Neuronal stem cell (in vitro differentiated cells): ENCODE results near the gene STX1A.
A peak's percentile ranks its signal among the peaks of the same experiment; 100 is the strongest.

Experiments
- DNase-seq: peaks from one replicate; pipeline ENCODE4 v3.0.0-alpha.2; 2013; ENCODE audit warnings: low spot score
- H2AFZ ChIP-seq: one replicate; pipeline ENCODE4 v1.6.1; 2013; ENCODE audit warnings: mild to moderate bottlenecking, low read length, inconsistent platforms
- H2AK5ac ChIP-seq: 2 replicates; pipeline ENCODE4 v1.6.1; 2013; ENCODE audit warnings: low read depth, mild to moderate bottlenecking, inconsistent platforms, low read length, moderate library complexity, mixed read lengths
- H2BK120ac ChIP-seq: 2 replicates; pipeline ENCODE4 v1.6.1; 2013; ENCODE audit warnings: low read depth, mild to moderate bottlenecking, inconsistent platforms, low read length, moderate library complexity, mixed read lengths
- H2BK12ac ChIP-seq: one replicate; pipeline ENCODE4 v1.6.1; 2013; ENCODE audit warnings: low read length, inconsistent platforms
- H2BK15ac ChIP-seq: 2 replicates; pipeline ENCODE4 v1.6.1; 2013; ENCODE audit warnings: mild to moderate bottlenecking, low read length, inconsistent platforms, mixed read lengths
- H2BK5ac ChIP-seq: one replicate; pipeline ENCODE4 v1.6.1; 2013; ENCODE audit warnings: inconsistent platforms, mild to moderate bottlenecking, low read length, moderate library complexity
- H3K14ac ChIP-seq: one replicate; pipeline ENCODE4 v1.6.1; 2013; ENCODE audit warnings: low read length, inconsistent platforms
- H3K18ac ChIP-seq: 2 replicates; pipeline ENCODE4 v1.6.1; 2013; ENCODE audit warnings: low read length, inconsistent platforms
- H3K23ac ChIP-seq: 2 replicates; pipeline ENCODE4 v1.6.1; 2013; ENCODE audit warnings: low read depth, mild to moderate bottlenecking, mixed read lengths, low read length, inconsistent platforms; ENCODE audit not compliant: poor library complexity
- H3K27ac ChIP-seq: replicated peaks from 3 replicates; pipeline ENCODE4 v1.5.1; 2013; ENCODE audit warnings: low read length, inconsistent platforms
- H3K27me3 ChIP-seq, 3 experiments: 2 replicates each; pipeline ENCODE4 v1.6.1; 2013; ENCODE audit warnings: low read length in 3 of 3, mild to moderate bottlenecking in 2 of 3, inconsistent platforms in 1 of 3, low read depth in 1 of 3, mixed read lengths in 1 of 3, moderate library complexity in 1 of 3; ENCODE audit not compliant: control insufficient read depth in 3 of 3, insufficient read depth in 3 of 3
- H3K36me3 ChIP-seq, 2 donors: replicated peaks in 1 of 2; 2 replicates each; pipeline ENCODE4 v1.6.1; 2013; ENCODE audit warnings: low read length in 2 of 2; ENCODE audit not compliant: control insufficient read depth in 2 of 2, insufficient read depth in 2 of 2
- H3K4ac ChIP-seq: 2 replicates; pipeline ENCODE4 v1.6.1; 2013; ENCODE audit warnings: inconsistent platforms, mild to moderate bottlenecking, low read length, moderate library complexity
- H3K4me1 ChIP-seq, 2 donors: 1 replicate in 1 of 2; 2 replicates in 1 of 2; pipeline ENCODE4 v1.6.1; 2013; ENCODE audit warnings: low read length in 2 of 2, low read depth in 1 of 2; ENCODE audit not compliant: control insufficient read depth in 2 of 2, insufficient read depth in 1 of 2
- H3K4me2 ChIP-seq: one replicate; pipeline ENCODE4 v1.6.1; 2013; ENCODE audit warnings: mild to moderate bottlenecking, low read length, inconsistent platforms; ENCODE audit not compliant: insufficient read depth, poor library complexity, severe bottlenecking
- H3K4me3 ChIP-seq, 2 donors: 2 replicates each; pipeline ENCODE4 v1.5.1; 2013; ENCODE audit warnings: low read length in 2 of 2, mild to moderate bottlenecking in 2 of 2, inconsistent platforms in 1 of 2, moderate library complexity in 1 of 2
- H3K79me1 ChIP-seq: one replicate; pipeline ENCODE4 v1.6.1; 2013; ENCODE audit warnings: low read depth, mild to moderate bottlenecking, inconsistent platforms, low read length, moderate library complexity
- H3K9ac ChIP-seq: one replicate; pipeline ENCODE4 v1.6.1; 2013; ENCODE audit warnings: mild to moderate bottlenecking, low read depth, low read length, inconsistent platforms; ENCODE audit not compliant: poor library complexity
- H3K9me3 ChIP-seq, 2 donors: replicated peaks in 1 of 2; 2 replicates each; pipeline versions ENCODE3 to v1.6.1; 2013; ENCODE audit warnings: low read length in 2 of 2, mild to moderate bottlenecking in 2 of 2, inconsistent platforms in 1 of 2, low read depth in 1 of 2, mixed read lengths in 1 of 2, moderate library complexity in 1 of 2; ENCODE audit not compliant: control insufficient read depth in 2 of 2, insufficient read depth in 1 of 2
- H4K8ac ChIP-seq: one replicate; pipeline ENCODE4 v1.6.1; 2013; ENCODE audit warnings: low read depth, mild to moderate bottlenecking, inconsistent platforms, low read length, moderate library complexity
- H4K91ac ChIP-seq: one replicate; pipeline ENCODE4 v1.6.1; 2013; ENCODE audit warnings: low read length, low read depth, mild to moderate bottlenecking, inconsistent platforms; ENCODE audit not compliant: poor library complexity
- WGBS, 2 donors: extraction: QIAGEN DNeasy Blood & Tissue Kit; methylation state at CpG; one replicate each; pipeline ENCODE4 v1.1.7; 2013; ENCODE audit warnings: missing lambda C conversion rate in 2 of 2, mixed read lengths in 1 of 2; ENCODE audit not compliant: insufficient read length in 2 of 2, insufficient replicate concordance in 1 of 2; ENCODE audit errors: extremely low coverage in 2 of 2; 5-methylcytosine and 5-hydroxymethylcytosine counted together

Gene STX1A

DNA sequence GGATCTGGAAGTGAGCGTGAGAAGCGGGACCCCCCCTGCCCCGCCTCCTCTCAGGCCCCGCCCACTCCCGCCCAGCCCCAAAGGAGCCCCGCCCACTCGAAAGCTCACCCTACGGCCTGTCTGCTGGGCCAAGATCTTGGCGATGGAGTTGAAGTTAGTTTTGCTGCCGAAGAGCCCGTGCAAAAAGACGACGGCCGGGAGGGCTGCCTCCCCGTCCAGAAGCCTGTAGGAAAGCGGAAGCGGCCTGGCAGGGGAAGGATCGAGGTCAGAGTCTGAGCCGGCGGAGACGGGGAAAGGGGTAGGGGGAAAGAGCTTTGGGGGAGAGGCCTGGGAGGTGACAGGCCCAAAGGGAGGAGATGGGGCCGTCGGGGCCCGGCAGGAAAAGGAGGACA lies 18.7 kb upstream of the STX1A start:
- peaks cover 21 to 22% of the 10 kb centered on the region in 2 donors for H3K36me3 ChIP-seq
- WGBS, 2 donors: no CpG with 5 or more reads among the region's 24 CpGs
- H2AFZ ChIP-seq: peak overlapping the region; percentile 93
- DNase-seq: no peak
- peak overlapping the region; percentile 99 for H3K23ac ChIP-seq
- H3K27me3 ChIP-seq: no peaks in the 10 kb centered on the region
- peak overlapping the region; percentile 75 for H2BK15ac ChIP-seq
- peak overlapping the region; percentile 72 for H2BK120ac ChIP-seq
- H3K27ac ChIP-seq: peak overlapping the region; percentile 79
- no peak overlapping the region for H4K91ac ChIP-seq
- H3K4ac ChIP-seq: peak overlapping the region; percentile 53
- peak overlapping the region; percentile 88 to 96 for H3K4me3 ChIP-seq
- H3K14ac ChIP-seq: no peak overlapping the region
- H3K4me2 ChIP-seq: peak overlapping the region; percentile 98
- peak overlapping the region; percentile 53 for H2BK5ac ChIP-seq
- peak overlapping the region; percentile 99 for H3K18ac ChIP-seq
- H4K8ac ChIP-seq: no peak overlapping the region
- peaks cover 6% of the 10 kb centered on the region for H3K79me1 ChIP-seq
- peak overlapping the region; percentile 97 for H2BK12ac ChIP-seq
- H2AK5ac ChIP-seq: peak overlapping the region; percentile 84
- H3K9me3 ChIP-seq: no peaks in the 10 kb centered on the region
- H3K9ac ChIP-seq: peak overlapping the region; percentile 97
- H3K4me1 ChIP-seq: peaks cover 19 to 22% of the 10 kb centered on the region in 2 donors

GRCh38 chr7:73737491-73738219 lies 18.2 kb upstream of the STX1A start:
- peak overlapping the region; percentile 93 for H2AFZ ChIP-seq
- no peak overlapping the region for H3K27ac ChIP-seq
- H3K4me2 ChIP-seq: peak overlapping the region; percentile 98
- peak overlapping the region; percentile 70 for H3K9ac ChIP-seq
- H3K18ac ChIP-seq: peak overlapping the region; percentile 41
- no peak overlapping the region for H3K4ac ChIP-seq
- H3K9me3 ChIP-seq: no peaks in the 10 kb centered on the region
- H2AK5ac ChIP-seq: peak overlapping the region; percentile 30
- no peak for DNase-seq
- no peaks in the 10 kb centered on the region for H3K27me3 ChIP-seq
- peaks cover 6% of the 10 kb centered on the region for H3K79me1 ChIP-seq
- H3K4me1 ChIP-seq: peaks cover 14 to 22% of the 10 kb centered on the region in 2 donors
- H2BK15ac ChIP-seq: peak overlapping the region; percentile 39
- peaks cover 21 to 22% of the 10 kb centered on the region in 2 donors for H3K36me3 ChIP-seq
- no peak overlapping the region for H4K8ac ChIP-seq
- H3K14ac ChIP-seq: no peak overlapping the region
- H3K4me3 ChIP-seq: peak overlapping the region; percentile 24 to 88
- no peak overlapping the region for H2BK5ac ChIP-seq
- no peak overlapping the region for H3K23ac ChIP-seq
- no peak overlapping the region for H2BK120ac ChIP-seq
- no peak overlapping the region for H2BK12ac ChIP-seq
- H4K91ac ChIP-seq: no peak overlapping the region
- no CpG with 5 or more reads among the region's 17 CpGs for WGBS, 2 donors

- no peak for DNase-seq
- Histone ChIP-seq H3K27me3 (no peaks in the 10 kb centered on the region), H3K14ac (no peak overlapping the region), H2BK120ac (no peak overlapping the region), H3K4me1 (peaks cover 8 to 14% of the 10 kb centered on the region in 2 donors), H4K91ac (no peak overlapping the region), H4K8ac (no peak overlapping the region), H2BK5ac (no peak overlapping the region), H3K23ac (peak overlapping the region; percentile 13), H3K79me1 (peaks cover 6% of the 10 kb centered on the region), H2BK12ac (no peak overlapping the region), H3K18ac (no peak overlapping the region), H3K4ac (no peak overlapping the region), H2AK5ac (peak overlapping the region; percentile 30), H3K9ac (no peak overlapping the region), H2BK15ac (no peak overlapping the region), H3K36me3 (peaks cover 21 to 22% of the 10 kb centered on the region in 2 donors), H3K9me3 (no peaks in the 10 kb centered on the region), H3K4me2 (no peak overlapping the region), H3K4me3 (peak overlapping the region in 1 of 2 donors; percentile 24), H2AFZ (no peak overlapping the region), H3K27ac (no peak overlapping the region)
- WGBS, 2 donors: no CpG with 5 or more reads among the region's 14 CpGs
Observed at GRCh38 chr7:73736885-73737284, 17.4 kb upstream of the STX1A start.

DNA sequence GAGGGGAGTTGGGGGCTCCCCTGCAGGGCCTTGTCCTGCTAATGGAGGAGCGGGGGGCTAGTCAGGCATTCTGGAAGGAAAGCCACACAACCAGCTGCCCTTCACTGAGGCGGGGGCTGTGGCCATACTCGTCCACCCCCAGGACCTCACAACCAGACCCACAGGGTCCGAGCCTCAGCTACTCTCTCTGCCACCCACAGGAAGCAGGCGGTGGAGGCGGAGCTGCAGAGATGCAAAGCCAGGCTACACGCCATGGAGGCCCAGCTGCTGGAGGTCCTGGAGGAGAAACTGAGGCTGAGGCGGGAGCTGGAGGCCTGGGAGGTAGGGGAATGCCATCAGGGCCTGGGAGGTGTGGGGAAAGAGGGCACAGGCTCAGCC lies 16.0 kb upstream of the STX1A start:
- H3K27ac ChIP-seq: no peak overlapping the region
- H3K36me3 ChIP-seq: peaks cover 21 to 22% of the 10 kb centered on the region in 2 donors

More for the DNA sequence above, 16.0 kb upstream of the STX1A start:
- DNase-seq: no peak
- no peak overlapping the region for H3K9ac ChIP-seq
- no peak overlapping the region for H4K8ac ChIP-seq
- H2AFZ ChIP-seq: no peak overlapping the region
- H2AK5ac ChIP-seq: peak overlapping the region; percentile 93
- peak overlapping the region; percentile 21 for H2BK15ac ChIP-seq
- H3K9me3 ChIP-seq: no peaks in the 10 kb centered on the region
- no peaks in the 10 kb centered on the region for H3K27me3 ChIP-seq
- H4K91ac ChIP-seq: no peak overlapping the region
- no peak overlapping the region for H3K4me2 ChIP-seq
- no peak overlapping the region for H3K14ac ChIP-seq
- no peak overlapping the region for H3K18ac ChIP-seq
- peak overlapping the region; percentile 0 for H3K23ac ChIP-seq
- H3K4me3 ChIP-seq: no peak overlapping the region
- no peak overlapping the region for H2BK12ac ChIP-seq
- H2BK120ac ChIP-seq: no peak overlapping the region
- H3K4me1 ChIP-seq: peaks cover 6 to 8% of the 10 kb centered on the region in 2 donors
- H3K79me1 ChIP-seq: peaks cover 6% of the 10 kb centered on the region
- WGBS, 2 donors: no CpG with 5 or more reads among the region's 8 CpGs
- H2BK5ac ChIP-seq: peak overlapping the region; percentile 44
- H3K4ac ChIP-seq: no peak overlapping the region
